Measurements from ENCODE around the gene CCDC171.

- no peak for TF ChIP-seq POLR2A (IDR thresholded peaks at IDR 0.05)
- no peak for TF ChIP-seq POLR2AphosphoS5 (IDR thresholded peaks at IDR 0.05)
Measured at GRCh38 chr9:15837079-15837679, 284.3 kb downstream of the CCDC171 start.
